ENCODE data around the gene HDAC5. TPM values are rescaled to one million over a fixed set of nuclear protein-coding genes. Genes with fewer than 3 reads are reported as not detected.
"Not testable (repeated sequence)": the region's sequence is repeated elsewhere in the genome, so short reads cannot be mapped to it uniquely, and the experiment has no call there.

The HDAC5 gene
- total RNA-seq, 6 experiments from 2014 or later: 12.0 to 26.4 (median 15.5) TPM

DNA sequence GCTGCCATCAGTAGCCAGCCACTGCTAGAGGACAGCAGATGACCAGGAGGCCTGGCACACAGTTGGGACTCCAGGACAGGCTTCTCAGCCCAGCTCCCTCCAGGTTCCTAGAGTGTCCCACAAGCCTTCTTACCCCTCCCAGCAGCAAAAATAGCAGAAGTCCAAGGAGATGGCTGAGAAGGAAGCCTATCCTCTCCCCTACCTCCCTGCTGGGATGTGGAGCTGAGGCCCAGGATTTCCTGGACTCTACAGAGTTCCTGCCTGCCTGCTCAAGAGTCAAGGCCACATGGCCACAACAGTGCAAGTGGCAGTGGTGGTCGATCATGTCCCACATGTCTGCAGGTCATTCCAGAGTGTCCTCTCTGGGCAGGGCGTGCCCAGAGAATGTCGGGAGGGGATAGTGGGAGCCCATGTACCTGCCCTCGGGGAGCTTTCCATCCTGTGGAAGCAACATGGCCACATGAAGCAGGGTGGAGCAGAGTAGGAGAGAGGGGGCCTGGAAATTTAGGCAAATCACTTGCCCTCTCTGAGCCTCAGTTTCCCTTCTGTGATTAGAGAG is 10.6 kb upstream of the HDAC5 start:
- intact Hi-C loops (cut with DNase I): loop anchor here in 1 of 2 donors (10.0 kb wide), 1 partner anchor 61 kb away; the partner anchor contains the start of gene ATXN7L3
- Histone ChIP-seq H3K4me1 (no peaks in the 10 kb centered on the region), H3K27me3 (no peaks in the 10 kb centered on the region), H3K9me3 (no peaks in the 10 kb centered on the region), H3K27ac (no peak overlapping the region), H3K36me3 (no peaks in the 10 kb centered on the region), H3K4me3 (no peak overlapping the region)
- no CpG with 5 or more reads among the region's 4 CpGs for WGBS (ENCODE audit: insufficient coverage, low coverage, low lambda C conversion rate, missing lambda C conversion rate)
- TF ChIP-seq, protein P1, sequence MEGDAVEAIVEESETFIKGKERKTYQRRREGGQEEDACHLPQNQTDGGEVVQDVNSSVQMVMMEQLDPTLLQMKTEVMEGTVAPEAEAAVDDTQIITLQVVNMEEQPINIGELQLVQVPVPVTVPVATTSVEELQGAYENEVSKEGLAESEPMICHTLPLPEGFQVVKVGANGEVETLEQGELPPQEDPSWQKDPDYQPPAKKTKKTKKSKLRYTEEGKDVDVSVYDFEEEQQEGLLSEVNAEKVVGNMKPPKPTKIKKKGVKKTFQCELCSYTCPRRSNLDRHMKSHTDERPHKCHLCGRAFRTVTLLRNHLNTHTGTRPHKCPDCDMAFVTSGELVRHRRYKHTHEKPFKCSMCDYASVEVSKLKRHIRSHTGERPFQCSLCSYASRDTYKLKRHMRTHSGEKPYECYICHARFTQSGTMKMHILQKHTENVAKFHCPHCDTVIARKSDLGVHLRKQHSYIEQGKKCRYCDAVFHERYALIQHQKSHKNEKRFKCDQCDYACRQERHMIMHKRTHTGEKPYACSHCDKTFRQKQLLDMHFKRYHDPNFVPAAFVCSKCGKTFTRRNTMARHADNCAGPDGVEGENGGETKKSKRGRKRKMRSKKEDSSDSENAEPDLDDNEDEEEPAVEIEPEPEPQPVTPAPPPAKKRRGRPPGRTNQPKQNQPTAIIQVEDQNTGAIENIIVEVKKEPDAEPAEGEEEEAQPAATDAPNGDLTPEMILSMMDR (IDR thresholded peaks at IDR 0.05): no peak
- no peak for ATAC-seq
- DNase-seq: no peak

DNA sequence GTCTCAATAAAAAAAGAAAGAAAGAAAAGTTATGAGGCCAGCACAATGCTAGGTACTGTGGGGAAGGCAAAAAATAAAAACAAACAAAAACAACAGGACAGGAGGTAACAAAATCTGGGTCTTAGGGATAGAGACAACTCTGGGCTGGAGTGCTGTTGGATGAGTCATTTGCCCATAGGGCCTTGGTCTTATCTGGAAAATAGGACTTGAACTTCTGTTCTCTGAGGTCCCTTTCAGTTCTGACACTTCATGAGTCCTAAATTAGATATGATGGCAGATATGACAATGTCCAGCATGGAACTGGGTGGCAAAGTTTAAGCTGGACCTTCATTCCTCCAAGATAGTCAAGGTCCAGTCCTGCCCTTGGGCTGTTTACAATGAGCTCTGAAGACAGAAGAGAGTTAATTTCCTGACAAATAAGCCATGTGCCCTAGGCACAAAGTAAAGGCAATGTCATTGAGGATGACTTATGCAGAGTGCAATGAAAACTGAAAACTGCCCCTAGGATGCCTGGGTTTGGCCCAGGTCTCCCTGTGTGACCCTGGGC is 8.9 kb upstream of the HDAC5 start:
- intact Hi-C loops (cut with DNase I): loop anchor here in 1 of 2 donors (10.0 kb wide), 1 partner anchor 62 kb away; the partner anchor contains the start of gene ATXN7L3
- H3K27ac ChIP-seq: no peak overlapping the region
- TF ChIP-seq, protein P1 (IDR thresholded peaks at IDR 0.05): no peak
- no peak for TF ChIP-seq POLR2A (IDR thresholded peaks at IDR 0.05)
- ATAC-seq: peak in 1 of 4 donors; percentile 48
- H3K4me3 ChIP-seq: no peak overlapping the region
- no peaks in the 10 kb centered on the region for H3K27me3 ChIP-seq
- no peaks in the 10 kb centered on the region for H3K36me3 ChIP-seq
- no peaks in the 10 kb centered on the region for H3K4me1 ChIP-seq
- H3K9me3 ChIP-seq: no peaks in the 10 kb centered on the region
- no peak for DNase-seq

DNA sequence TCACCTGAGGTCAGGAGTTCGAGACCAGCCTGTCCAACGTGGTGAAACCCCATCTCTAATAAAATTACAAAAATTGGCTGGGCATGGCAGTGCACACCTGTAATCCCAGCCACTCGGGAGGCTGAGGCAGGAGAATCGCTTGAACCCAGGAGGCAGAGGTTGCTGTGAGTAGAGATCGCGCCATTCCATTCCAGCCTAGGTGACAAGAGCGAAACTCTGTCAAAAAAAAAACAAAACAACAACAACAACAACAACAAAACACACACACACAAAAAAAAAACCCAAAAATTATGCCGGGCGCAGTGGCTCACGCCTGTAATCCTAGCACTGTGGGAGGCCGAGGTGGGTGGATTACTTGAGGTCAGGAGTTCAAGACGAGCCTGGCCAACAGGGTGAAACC is 7.9 kb upstream of the HDAC5 start:
- intact Hi-C loops (cut with DNase I): loop anchor here in 1 of 2 donors (10.0 kb wide), 1 partner anchor 63 kb away; the partner anchor contains the start of gene ATXN7L3
- DNase-seq, H3K27me3 ChIP-seq, H3K9me3 ChIP-seq, H3K27ac ChIP-seq, H3K4me1 ChIP-seq, ATAC-seq, H3K4me3 ChIP-seq, H3K36me3 ChIP-seq: not testable (repeated sequence)
- 72% methylated on average over 3 of the region's 12 CpGs for WGBS (ENCODE audit: insufficient coverage, low coverage, low lambda C conversion rate, missing lambda C conversion rate)

DNA sequence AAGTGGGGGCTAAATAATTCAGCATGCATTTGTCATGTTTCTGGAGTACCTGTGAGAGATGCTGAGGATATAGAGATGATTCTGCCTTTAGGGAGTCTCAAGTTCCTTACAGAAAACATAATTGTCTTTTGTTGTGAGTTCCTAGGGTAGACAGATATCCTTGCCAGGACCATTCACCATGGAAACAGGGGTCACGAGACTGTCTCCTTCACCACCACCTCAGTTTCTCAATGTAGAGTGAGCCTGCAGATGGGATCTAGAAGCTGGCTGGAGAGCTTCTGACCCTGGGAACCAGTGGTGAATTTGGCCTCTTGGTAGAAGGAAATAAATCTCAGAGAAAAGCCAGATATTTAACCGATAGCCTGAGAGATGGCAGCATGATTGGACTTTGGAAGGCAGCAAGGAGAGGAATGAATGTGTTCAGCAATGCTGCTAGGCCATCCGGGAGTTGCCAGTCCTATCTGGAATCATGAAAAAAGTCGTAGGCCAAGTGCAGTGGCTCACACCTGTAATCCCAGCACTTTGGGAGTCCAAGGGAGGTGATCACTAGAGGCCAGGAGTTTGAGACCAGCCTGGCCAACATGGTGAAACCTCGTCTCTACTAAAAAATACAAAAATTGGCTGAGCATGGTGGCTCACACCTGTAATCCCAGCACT is 7.4 kb upstream of the HDAC5 start:
- H3K27me3 ChIP-seq: no peaks in the 10 kb centered on the region
- no peak for DNase-seq
- H3K4me3 ChIP-seq: no peak overlapping the region
- H3K4me1 ChIP-seq: no peaks in the 10 kb centered on the region
- TF ChIP-seq POLR2A (IDR thresholded peaks at IDR 0.05): no peak
- TF ChIP-seq, protein P1 (IDR thresholded peaks at IDR 0.05): no peak
- intact Hi-C loops (cut with DNase I): loop anchor here in 1 of 2 donors (10.0 kb wide), 1 partner anchor 64 kb away; the partner anchor contains the start of gene ATXN7L3
- no peaks in the 10 kb centered on the region for H3K9me3 ChIP-seq
- no peak for ATAC-seq
- 74% methylated on average over 5 of the region's 5 CpGs for WGBS (ENCODE audit: insufficient coverage, low coverage, low lambda C conversion rate, missing lambda C conversion rate)
- H3K36me3 ChIP-seq: no peaks in the 10 kb centered on the region
- H3K27ac ChIP-seq: no peak overlapping the region

DNA sequence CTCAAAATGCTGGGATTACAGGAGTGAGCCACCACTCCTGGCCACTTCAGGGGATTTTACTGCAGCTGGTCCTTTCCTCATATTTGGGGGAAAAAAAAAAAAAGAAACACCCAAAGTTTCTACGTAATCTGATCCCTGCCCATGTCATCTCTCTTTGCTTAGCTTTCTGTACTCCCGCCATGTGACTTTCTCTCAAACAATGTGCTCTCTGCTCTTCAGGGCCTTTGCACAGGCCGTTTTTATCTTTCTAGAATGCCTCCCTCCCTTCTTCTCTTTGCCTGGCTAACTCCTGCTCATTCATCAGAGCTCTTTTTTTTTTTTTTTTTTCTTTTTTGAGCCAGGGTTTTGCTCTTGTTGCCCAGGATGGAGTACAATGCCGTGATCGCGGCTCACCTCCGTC is 4.9 kb upstream of the HDAC5 start:
- ATAC-seq (no peak), DNase-seq (no peak)
- TF ChIP-seq, protein P1 (IDR thresholded peaks at IDR 0.05): no peak
- no peak for TF ChIP-seq POLR2A (IDR thresholded peaks at IDR 0.05)
- WGBS (ENCODE audit: insufficient coverage, low coverage, low lambda C conversion rate, missing lambda C conversion rate): 78% methylated on average over 7 of the region's 7 CpGs
- Histone ChIP-seq H3K36me3 (no peaks in the 10 kb centered on the region), H3K27me3 (no peaks in the 10 kb centered on the region), H3K4me1 (no peaks in the 10 kb centered on the region), H3K9me3 (no peaks in the 10 kb centered on the region), H3K27ac (no peak overlapping the region), H3K4me3 (no peak overlapping the region)
- intact Hi-C loops (cut with DNase I): no loop called here

Measured in right lobe of liver (tissue), 6 donors.